HFFc6 (cell line): ENCODE measurements around the gene MGAT4B. TPM values are rescaled to one million over a fixed set of nuclear protein-coding genes. Genes with fewer than 3 reads are reported as not detected.

Experiments
- DNase-seq: peaks from one replicate; pipeline ENCODE4 v3.0.0-alpha.2; 2018
- H3K27ac Mint-ChIP-seq: 2 replicates; pipeline ENCODE4 v1.8.0; 2020; ENCODE audit warnings: mild to moderate bottlenecking, mixed read lengths
- H3K27me3 Mint-ChIP-seq: 2 replicates; pipeline ENCODE4 v1.8.0; 2021; ENCODE audit warnings: mild to moderate bottlenecking, moderate library complexity, mixed read lengths; ENCODE audit not compliant: insufficient read depth
- H3K36me3 Mint-ChIP-seq: 2 replicates; pipeline ENCODE4 v1.8.0; 2021; ENCODE audit warnings: low read depth, mixed read lengths
- H3K4me1 Mint-ChIP-seq: 2 replicates; pipeline ENCODE4 v1.8.0; 2020; ENCODE audit warnings: low read depth, mixed read lengths
- H3K4me3 Mint-ChIP-seq: 2 replicates; pipeline ENCODE4 v1.8.0; 2020; ENCODE audit warnings: mild to moderate bottlenecking, moderate library complexity, mixed read lengths
- H3K9me3 Mint-ChIP-seq: 2 replicates; pipeline ENCODE4 v1.8.0; 2020; ENCODE audit warnings: mild to moderate bottlenecking, mixed read lengths
- total RNA-seq, 6 experiments: library from RNA; stranded (reverse); fragmentation: NEBNext Ultra II Directional; extraction: Animal tissue kit (Norgen Biotek cat#: 25700); gene quantifications; 2 replicates in 1 of 6; 3 replicates in 5 of 6; pipeline ENCODE4 v1.2.3, GENCODE V29; 2021
- TF ChIP-seq, protein P1 (sequence below): fragments of 200-600 bp; sonication (generic); IDR thresholded peaks from 2 replicates; pipeline ENCODE4 v1.5.0; 2021; ENCODE audit warnings: antibody characterized with exemption, mild to moderate bottlenecking

Gene MGAT4B
- total RNA-seq, 6 experiments from 2014 or later = 129 to 166 (median 148) TPM

DNA sequence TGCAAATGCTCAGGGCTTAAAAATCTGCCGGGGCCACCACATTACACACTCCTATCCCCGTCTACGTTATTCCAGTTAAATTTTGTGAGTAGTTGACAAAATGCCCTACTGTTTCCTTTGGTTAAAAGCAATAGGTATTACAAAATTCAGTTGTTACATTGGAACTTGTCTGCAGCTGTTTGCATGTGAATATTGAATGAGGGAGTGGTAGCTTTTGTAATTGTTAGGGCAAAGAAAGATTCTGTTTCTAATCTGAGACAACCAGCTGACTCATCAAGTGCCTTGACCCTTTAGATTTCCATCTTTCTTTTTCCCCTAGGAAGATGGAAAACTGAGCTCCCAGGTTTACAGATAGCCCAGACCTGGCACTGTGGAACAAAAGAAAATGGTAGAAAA is 43.9 kb downstream of the MGAT4B start:
- H3K36me3 Mint-ChIP-seq = peaks cover 12% of the 10 kb centered on the region
- H3K27me3 Mint-ChIP-seq = no peaks in the 10 kb centered on the region
- TF ChIP-seq, protein P1, sequence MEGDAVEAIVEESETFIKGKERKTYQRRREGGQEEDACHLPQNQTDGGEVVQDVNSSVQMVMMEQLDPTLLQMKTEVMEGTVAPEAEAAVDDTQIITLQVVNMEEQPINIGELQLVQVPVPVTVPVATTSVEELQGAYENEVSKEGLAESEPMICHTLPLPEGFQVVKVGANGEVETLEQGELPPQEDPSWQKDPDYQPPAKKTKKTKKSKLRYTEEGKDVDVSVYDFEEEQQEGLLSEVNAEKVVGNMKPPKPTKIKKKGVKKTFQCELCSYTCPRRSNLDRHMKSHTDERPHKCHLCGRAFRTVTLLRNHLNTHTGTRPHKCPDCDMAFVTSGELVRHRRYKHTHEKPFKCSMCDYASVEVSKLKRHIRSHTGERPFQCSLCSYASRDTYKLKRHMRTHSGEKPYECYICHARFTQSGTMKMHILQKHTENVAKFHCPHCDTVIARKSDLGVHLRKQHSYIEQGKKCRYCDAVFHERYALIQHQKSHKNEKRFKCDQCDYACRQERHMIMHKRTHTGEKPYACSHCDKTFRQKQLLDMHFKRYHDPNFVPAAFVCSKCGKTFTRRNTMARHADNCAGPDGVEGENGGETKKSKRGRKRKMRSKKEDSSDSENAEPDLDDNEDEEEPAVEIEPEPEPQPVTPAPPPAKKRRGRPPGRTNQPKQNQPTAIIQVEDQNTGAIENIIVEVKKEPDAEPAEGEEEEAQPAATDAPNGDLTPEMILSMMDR = no peak
- peak; percentile 47 for DNase-seq
- H3K27ac Mint-ChIP-seq = peak overlapping the region; percentile 93
- peaks cover 82% of the 10 kb centered on the region for H3K4me1 Mint-ChIP-seq
- H3K9me3 Mint-ChIP-seq = no peaks in the 10 kb centered on the region
- peak overlapping the region; percentile 44 for H3K4me3 Mint-ChIP-seq

DNA sequence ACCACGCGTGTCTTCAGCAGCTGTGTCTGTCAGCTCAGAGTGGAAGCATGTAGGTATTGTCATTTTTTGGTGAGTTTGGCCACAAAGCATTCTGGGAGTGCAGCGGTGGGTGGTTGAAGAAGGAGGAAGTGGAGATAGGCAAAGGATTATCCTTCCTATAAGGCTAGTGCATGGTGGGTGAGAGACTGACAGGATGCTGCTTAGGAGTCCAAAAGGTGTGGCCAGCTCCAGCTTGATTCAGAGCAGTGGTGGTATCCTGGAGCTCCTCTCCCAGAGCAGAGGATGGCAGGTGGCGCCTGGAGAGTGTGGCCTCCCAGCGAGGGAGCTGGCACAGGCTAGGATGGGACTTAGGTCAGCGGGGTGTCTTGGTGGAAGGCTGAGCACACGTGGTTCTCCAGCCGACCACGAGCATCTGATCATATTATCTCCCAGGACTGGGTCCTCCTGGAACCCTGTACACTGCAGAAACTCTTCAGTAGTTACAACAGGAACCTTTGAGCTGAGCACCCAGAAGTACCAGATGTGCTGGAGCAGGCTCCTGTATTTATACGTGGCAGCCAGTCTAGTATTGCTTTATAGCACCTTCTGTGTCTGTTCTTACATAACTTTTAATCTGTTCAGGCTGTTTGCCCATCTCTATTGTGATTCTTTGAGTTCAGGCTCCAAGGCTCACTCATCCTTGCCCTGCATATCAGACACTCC is 44.4 kb downstream of the MGAT4B start:
- peaks cover 12% of the 10 kb centered on the region for H3K36me3 Mint-ChIP-seq
- H3K27me3 Mint-ChIP-seq = no peaks in the 10 kb centered on the region
- peak overlapping the region; percentile 93 for H3K27ac Mint-ChIP-seq
- TF ChIP-seq, protein P1 = no peak
- DNase-seq = peak; percentile 61
- peak overlapping the region; percentile 38 for H3K4me3 Mint-ChIP-seq
- peaks cover 79% of the 10 kb centered on the region for H3K4me1 Mint-ChIP-seq
- no peaks in the 10 kb centered on the region for H3K9me3 Mint-ChIP-seq

DNA sequence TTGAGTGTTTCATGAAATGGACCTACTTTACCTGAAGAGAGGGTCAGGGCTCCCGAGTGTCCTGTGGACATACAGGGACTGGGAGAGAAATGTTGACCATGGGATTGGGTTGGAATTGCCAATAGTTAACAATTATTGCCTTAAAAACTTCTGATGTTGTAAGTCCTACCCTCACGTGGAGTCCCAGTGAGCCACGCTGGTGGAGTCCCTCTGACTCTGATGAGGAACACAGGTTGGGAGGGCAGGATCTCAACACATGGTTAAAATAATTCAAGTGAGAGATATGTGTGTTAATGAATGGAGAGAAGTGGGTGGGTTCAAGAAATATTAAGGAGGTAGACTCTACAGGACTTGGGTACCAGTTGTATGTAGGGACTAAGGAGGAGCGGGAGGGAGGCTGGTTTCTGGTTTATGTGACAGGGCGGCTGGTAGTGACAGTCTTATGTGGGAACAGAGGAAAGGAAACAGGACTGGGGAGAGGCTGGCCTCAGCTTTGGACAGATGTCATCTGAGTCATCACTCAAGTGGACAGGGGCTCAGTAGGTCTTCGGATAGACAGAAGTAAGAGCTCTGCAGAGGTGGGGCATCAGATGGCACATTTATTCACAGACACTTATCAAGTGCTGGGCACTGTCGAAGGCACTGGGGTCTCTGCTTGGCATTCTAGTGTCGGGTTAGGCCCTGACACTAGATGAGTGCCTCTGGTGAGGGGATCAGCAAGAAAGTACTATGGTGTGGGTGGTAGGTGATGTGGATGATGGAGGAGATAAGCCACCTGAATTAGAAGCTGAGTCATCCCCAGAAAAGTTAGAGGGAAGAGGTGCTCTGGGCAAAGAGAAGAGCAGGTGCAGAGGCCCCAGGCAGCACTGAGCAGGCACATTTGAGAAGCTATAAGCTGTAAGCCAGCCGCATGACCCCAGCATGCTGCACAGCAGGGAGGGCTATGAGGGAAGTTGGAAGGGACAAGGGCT is 46.8 kb downstream of the MGAT4B start:
- H3K9me3 Mint-ChIP-seq = no peaks in the 10 kb centered on the region
- TF ChIP-seq, protein P1 = no peak
- H3K36me3 Mint-ChIP-seq = no peaks in the 10 kb centered on the region
- no peaks in the 10 kb centered on the region for H3K27me3 Mint-ChIP-seq
- H3K4me1 Mint-ChIP-seq = peaks cover 63% of the 10 kb centered on the region
- peak overlapping the region; percentile 35 for H3K27ac Mint-ChIP-seq
- no peak for DNase-seq
- H3K4me3 Mint-ChIP-seq = no peak overlapping the region

DNA sequence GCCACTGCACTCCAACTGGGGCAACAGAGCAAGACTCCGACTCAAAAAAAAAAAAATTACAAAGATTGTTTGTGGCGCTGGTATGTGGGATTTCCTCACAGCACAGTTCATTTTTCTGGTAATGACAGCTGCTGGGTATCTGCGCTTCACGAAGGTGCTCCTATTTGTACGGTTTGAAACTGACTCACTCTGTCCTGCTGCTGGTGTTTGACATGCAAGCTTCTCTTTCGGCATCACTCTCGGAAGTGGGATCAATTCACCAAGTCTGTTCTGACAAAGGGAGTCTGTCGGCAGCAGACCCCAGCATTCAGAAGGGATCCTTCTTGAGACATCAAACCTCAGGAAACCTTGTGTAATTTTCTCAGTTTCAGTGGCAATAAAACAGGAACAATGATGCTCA is 47.7 kb downstream of the MGAT4B start:
- no peak for DNase-seq
- peaks cover 58% of the 10 kb centered on the region for H3K4me1 Mint-ChIP-seq
- no peak overlapping the region for H3K27ac Mint-ChIP-seq
- no peaks in the 10 kb centered on the region for H3K9me3 Mint-ChIP-seq
- H3K36me3 Mint-ChIP-seq = no peaks in the 10 kb centered on the region
- TF ChIP-seq, protein P1 = no peak
- H3K4me3 Mint-ChIP-seq = no peak overlapping the region
- H3K27me3 Mint-ChIP-seq = peaks cover 2% of the 10 kb centered on the region; the same call in 1 of the 2 replicates

DNA sequence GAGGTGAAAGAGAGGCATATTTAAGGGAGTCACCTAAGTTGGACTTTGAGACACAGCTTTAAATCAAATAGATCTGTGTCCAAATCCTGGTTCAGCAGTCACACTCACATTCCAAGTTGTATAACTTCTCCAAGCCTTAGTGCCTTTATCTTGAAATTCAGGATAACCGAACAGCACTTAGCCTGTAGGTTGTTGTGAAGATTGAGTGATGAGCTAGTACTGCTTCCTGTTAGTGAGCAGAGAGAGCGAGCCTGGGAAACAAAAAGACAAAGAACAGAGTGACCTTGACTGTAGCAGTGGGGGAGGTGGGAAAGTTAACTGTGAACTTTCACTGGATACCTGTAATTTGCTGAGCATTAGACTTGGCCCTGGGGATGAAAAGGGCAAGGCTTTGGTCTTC is 51.6 kb downstream of the MGAT4B start:
- no peak for DNase-seq
- Mint-ChIP-seq H3K9me3 (no peaks in the 10 kb centered on the region), H3K4me3 (no peak overlapping the region), H3K27me3 (peaks cover 2% of the 10 kb centered on the region; the same call in 1 of the 2 replicates), H3K36me3 (no peaks in the 10 kb centered on the region), H3K4me1 (peaks cover 24% of the 10 kb centered on the region), H3K27ac (no peak overlapping the region)
- TF ChIP-seq, protein P1 = no peak
